Activated CD4-positive, alpha-beta T cell treated with anti-CD3 and anti-CD28 coated beads, Interleukin-2, amount 10 ng/mL, durations not matched to agents 24 days and 14 days (primary cell): Measurements from ENCODE around the gene BOC. TPM values are rescaled to one million over a fixed set of nuclear protein-coding genes. Genes with fewer than 3 reads are reported as not detected.

Experiments
- DNase-seq: peaks from one replicate; pipeline ENCODE4 v3.0.0; 2022
- H3K27ac Mint-ChIP-seq: one replicate; pipeline ENCODE4 v1.8.0; 2022; ENCODE audit warnings: mild to moderate bottlenecking, mixed read lengths
- H3K27me3 Mint-ChIP-seq: one replicate; pipeline ENCODE4 v1.8.0; 2022; ENCODE audit warnings: mixed read lengths
- H3K36me3 Mint-ChIP-seq: one replicate; pipeline ENCODE4 v1.8.0; 2022; ENCODE audit warnings: low read depth, mild to moderate bottlenecking, mixed read lengths
- H3K4me1 Mint-ChIP-seq: one replicate; pipeline ENCODE4 v1.8.0; 2021; ENCODE audit warnings: mixed read lengths
- H3K4me3 Mint-ChIP-seq: one replicate; pipeline ENCODE4 v1.8.0; 2022; ENCODE audit warnings: mild to moderate bottlenecking, moderate library complexity, mixed read lengths
- H3K9me3 Mint-ChIP-seq: one replicate; pipeline ENCODE4 v1.8.0; 2021; ENCODE audit warnings: mixed read lengths
- intact Hi-C: fragments of 100-400 bp; cut with micrococcal nuclease; formaldehyde crosslinking; loops from one replicate; pipeline ENCODE4 v1.15.1; 2023
- total RNA-seq: library from RNA; stranded (reverse); gene quantifications from 2 replicates; pipeline ENCODE4 v1.2.3, GENCODE V29; 2022

Gene BOC
- total RNA-seq, 1 donor from 2014 or later: 1.4 TPM

GRCh38 chr3:113255100-113255853, 43.9 kb downstream of the BOC start:
- H3K4me1 Mint-ChIP-seq: no peaks in the 10 kb centered on the region

DNA sequence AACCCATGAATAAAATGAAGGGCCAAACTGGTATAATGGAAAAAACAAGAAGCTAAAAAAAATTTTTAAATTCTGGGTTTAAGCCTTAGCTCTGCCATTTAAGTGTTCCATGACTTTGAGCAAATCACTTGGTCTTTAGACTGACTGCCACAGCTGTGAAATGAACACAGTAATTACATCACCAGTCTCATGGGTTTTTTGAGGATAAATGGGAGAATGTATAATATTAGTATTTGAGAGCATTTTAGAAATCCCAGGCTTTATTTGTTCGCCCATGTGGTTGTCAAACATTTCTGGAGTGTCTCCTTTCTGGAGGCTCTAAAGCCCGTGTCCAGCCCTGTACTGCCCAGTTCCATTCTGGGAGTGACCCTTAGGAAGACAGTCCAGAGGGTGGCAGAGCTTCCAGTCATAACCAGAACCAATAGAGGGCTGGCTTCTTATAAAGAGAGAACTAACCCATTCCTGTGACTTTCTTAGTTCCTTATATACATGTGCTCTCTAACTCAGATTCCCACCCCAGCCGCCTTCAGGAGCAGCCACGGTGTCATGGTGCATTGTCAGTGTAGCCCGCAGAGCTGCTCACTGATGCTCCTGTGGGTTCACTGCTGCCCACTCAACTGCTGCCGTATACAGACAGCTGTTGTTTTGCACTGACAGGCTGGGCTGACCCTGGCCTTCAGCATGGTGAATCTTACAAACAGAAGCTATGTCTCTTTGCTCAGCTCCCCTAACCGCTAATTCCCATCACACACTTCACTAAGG, 44.7 kb downstream of the BOC start:
- H3K4me3 Mint-ChIP-seq: no peak overlapping the region
- peaks cover 5% of the 10 kb centered on the region for H3K27me3 Mint-ChIP-seq
- no peak for DNase-seq
- H3K36me3 Mint-ChIP-seq: no peaks in the 10 kb centered on the region
- H3K4me1 Mint-ChIP-seq: no peaks in the 10 kb centered on the region
- intact Hi-C loops: no loop called here
- H3K9me3 Mint-ChIP-seq: no peaks in the 10 kb centered on the region
- no peak overlapping the region for H3K27ac Mint-ChIP-seq

More at GRCh38 chr3:113255100-113255853, 43.9 kb downstream of the BOC start:
- intact Hi-C loops: no loop called here
- Mint-ChIP-seq H3K27ac (no peak overlapping the region), H3K36me3 (no peaks in the 10 kb centered on the region), H3K9me3 (no peaks in the 10 kb centered on the region), H3K27me3 (peaks cover 4% of the 10 kb centered on the region), H3K4me3 (no peak overlapping the region)
- no peak for DNase-seq

GRCh38 chr3:113258361-113258760, 47.0 kb downstream of the BOC start:
- DNase-seq: no peak
- Mint-ChIP-seq H3K27me3 (peaks cover 10% of the 10 kb centered on the region), H3K4me3 (no peak overlapping the region), H3K4me1 (no peaks in the 10 kb centered on the region), H3K9me3 (no peaks in the 10 kb centered on the region), H3K36me3 (no peaks in the 10 kb centered on the region), H3K27ac (no peak overlapping the region)
- intact Hi-C loops: no loop called here

- DNase-seq: no peak
- Mint-ChIP-seq H3K27ac (no peak overlapping the region), H3K36me3 (no peaks in the 10 kb centered on the region), H3K9me3 (no peaks in the 10 kb centered on the region), H3K4me1 (no peaks in the 10 kb centered on the region), H3K27me3 (peaks cover 13% of the 10 kb centered on the region), H3K4me3 (no peak overlapping the region)
- intact Hi-C loops: no loop called here
Observed at GRCh38 chr3:113259196-113259595, 47.8 kb downstream of the BOC start.

DNA sequence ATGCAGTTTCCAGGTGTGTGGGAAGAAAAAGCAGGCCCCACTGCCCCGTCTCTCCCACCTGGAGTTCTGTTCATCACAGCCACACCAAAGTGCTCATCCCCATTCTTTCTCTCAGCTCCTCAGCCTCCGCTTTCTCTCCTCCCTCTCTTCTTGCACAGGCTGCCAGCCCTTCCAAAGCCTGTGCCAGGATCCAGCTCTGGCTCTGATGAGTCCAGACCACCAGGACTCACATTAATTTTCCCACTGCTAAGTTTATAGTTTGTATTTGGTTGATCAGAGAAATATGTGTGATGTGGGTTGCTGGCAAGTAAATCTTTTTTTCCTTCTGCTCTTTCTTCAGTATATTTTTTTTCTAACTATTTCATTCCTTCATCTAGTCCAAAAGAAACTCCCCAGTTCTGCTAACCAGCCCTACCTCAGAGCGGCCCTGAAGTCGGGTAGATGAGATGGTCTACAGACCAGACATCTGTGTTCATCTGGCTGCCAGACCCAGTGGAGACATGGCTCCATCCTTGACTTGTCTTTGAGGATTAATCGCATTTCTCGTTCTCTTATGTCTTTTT, 49.8 kb downstream of the BOC start:
- no peak overlapping the region for H3K27ac Mint-ChIP-seq
- intact Hi-C loops: no loop called here
- no peaks in the 10 kb centered on the region for H3K9me3 Mint-ChIP-seq
- no peaks in the 10 kb centered on the region for H3K36me3 Mint-ChIP-seq
- no peak for DNase-seq
- peaks cover 15% of the 10 kb centered on the region for H3K27me3 Mint-ChIP-seq
- H3K4me1 Mint-ChIP-seq: no peaks in the 10 kb centered on the region
- H3K4me3 Mint-ChIP-seq: no peak overlapping the region

DNA sequence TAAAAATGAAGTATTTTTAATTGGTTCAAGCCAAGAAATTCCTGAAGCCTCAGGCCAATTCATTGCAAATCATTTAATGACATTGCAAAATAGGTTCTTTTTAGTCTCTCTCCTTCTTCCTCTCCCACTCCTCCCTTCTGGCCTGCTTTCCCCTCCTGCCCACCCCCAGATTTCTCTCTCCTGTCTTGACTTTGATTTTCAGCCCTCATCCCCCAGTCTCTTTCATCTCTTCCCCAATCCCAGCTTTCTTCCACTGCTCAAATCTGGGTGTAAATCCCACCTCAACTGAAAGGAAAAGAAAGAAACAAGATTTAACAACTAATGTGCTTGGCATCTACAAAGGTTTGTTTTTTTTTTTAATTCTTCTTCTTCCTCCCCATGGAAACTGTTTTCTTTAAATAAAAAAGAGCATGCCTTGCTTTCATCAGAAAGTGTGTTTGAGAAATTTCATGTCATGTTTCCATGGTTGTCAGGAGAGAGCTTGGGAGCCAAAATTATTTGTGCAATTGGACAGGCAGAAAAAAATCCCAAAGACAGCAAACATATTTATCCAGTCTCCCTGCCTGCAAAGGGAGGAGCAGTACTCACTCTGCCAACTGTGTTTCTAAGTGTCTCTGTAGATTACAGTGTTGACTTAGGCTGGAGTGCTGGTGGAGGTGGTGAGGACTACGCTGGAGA, 50.4 kb downstream of the BOC start:
- Mint-ChIP-seq H3K9me3 (no peaks in the 10 kb centered on the region), H3K27ac (no peak overlapping the region), H3K4me1 (peaks cover 2% of the 10 kb centered on the region), H3K27me3 (peaks cover 15% of the 10 kb centered on the region), H3K36me3 (no peaks in the 10 kb centered on the region), H3K4me3 (no peak overlapping the region)
- intact Hi-C loops: no loop called here
- no peak for DNase-seq

- no peak overlapping the region for H3K4me3 Mint-ChIP-seq
- H3K4me1 Mint-ChIP-seq: peaks cover 2% of the 10 kb centered on the region
- no peaks in the 10 kb centered on the region for H3K9me3 Mint-ChIP-seq
- H3K27ac Mint-ChIP-seq: no peak overlapping the region
- H3K36me3 Mint-ChIP-seq: no peaks in the 10 kb centered on the region
- intact Hi-C loops: no loop called here
- no peak for DNase-seq
- peaks cover 15% of the 10 kb centered on the region for H3K27me3 Mint-ChIP-seq
Observed at GRCh38 chr3:113262304-113262665, 50.9 kb downstream of the BOC start.

- Mint-ChIP-seq H3K27ac (no peak overlapping the region), H3K4me3 (no peak overlapping the region), H3K9me3 (no peaks in the 10 kb centered on the region), H3K27me3 (peaks cover 15% of the 10 kb centered on the region), H3K36me3 (no peaks in the 10 kb centered on the region), H3K4me1 (peaks cover 2% of the 10 kb centered on the region)
- intact Hi-C loops: no loop called here
- DNase-seq: no peak
Observed at GRCh38 chr3:113263020-113263419, 51.7 kb downstream of the BOC start.

GRCh38 chr3:113263778-113264177, 52.4 kb downstream of the BOC start:
- Mint-ChIP-seq H3K27ac (no peak overlapping the region), H3K4me1 (peaks cover 2% of the 10 kb centered on the region), H3K9me3 (no peaks in the 10 kb centered on the region), H3K4me3 (no peak overlapping the region), H3K27me3 (peaks cover 12% of the 10 kb centered on the region), H3K36me3 (no peaks in the 10 kb centered on the region)
- no peak for DNase-seq
- intact Hi-C loops: no loop called here

- no peaks in the 10 kb centered on the region for H3K36me3 Mint-ChIP-seq
- no peak overlapping the region for H3K27ac Mint-ChIP-seq
- peaks cover 2% of the 10 kb centered on the region for H3K4me1 Mint-ChIP-seq
- peaks cover 11% of the 10 kb centered on the region for H3K27me3 Mint-ChIP-seq
- intact Hi-C loops: no loop called here
- no peak overlapping the region for H3K4me3 Mint-ChIP-seq
- DNase-seq: no peak
- no peaks in the 10 kb centered on the region for H3K9me3 Mint-ChIP-seq
Observed at GRCh38 chr3:113264283-113265131, 53.1 kb downstream of the BOC start.

DNA sequence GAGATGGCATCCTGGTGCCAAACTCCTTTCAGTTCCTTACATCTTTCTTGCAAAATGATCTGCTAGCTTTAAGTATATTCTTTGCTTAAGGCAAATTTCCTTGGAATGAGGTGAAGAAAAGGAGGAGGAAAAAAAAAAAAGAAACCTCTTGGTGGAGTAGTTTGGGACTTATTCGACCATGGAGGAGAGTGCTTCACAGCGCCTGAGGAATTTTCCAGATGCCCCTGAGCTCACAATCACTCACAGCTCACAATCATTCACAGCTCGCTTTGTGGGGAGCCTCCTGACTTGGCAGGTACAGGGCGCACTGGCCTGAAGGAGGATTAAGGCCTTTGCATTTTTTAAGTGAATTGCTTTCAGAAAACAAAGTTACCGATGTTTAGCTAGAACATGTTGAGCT, 53.9 kb downstream of the BOC start:
- no peak overlapping the region for H3K27ac Mint-ChIP-seq
- no peaks in the 10 kb centered on the region for H3K36me3 Mint-ChIP-seq
- H3K27me3 Mint-ChIP-seq: peaks cover 11% of the 10 kb centered on the region
- no peak overlapping the region for H3K4me3 Mint-ChIP-seq
- H3K4me1 Mint-ChIP-seq: peaks cover 2% of the 10 kb centered on the region
- intact Hi-C loops: no loop called here
- DNase-seq: no peak
- no peaks in the 10 kb centered on the region for H3K9me3 Mint-ChIP-seq

DNA sequence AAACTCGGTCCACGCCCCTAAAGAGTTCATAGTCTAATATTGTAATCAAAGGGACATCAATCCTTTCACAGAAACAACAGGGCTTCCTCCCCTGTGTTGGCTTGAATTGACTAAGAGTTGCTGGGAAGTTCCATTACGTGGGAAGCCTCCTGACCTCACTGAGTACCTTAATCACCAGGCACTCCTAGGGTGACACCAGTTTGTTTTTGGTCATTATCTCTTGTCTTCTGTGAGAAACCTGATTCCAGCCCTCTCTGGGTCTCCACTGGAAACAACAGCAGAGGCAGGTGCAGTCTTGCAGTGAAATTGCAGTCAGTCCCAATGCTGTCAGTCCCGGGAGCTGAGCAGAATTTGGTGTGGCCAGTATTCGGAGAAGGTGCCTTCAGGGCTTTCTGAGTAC, 55.4 kb downstream of the BOC start:
- intact Hi-C loops: no loop called here
- Mint-ChIP-seq H3K4me1 (peaks cover 2% of the 10 kb centered on the region), H3K4me3 (no peak overlapping the region), H3K36me3 (no peaks in the 10 kb centered on the region), H3K27ac (no peak overlapping the region), H3K9me3 (no peaks in the 10 kb centered on the region), H3K27me3 (peaks cover 6% of the 10 kb centered on the region)
- no peak for DNase-seq

GRCh38 chr3:113268311-113268710, 57.0 kb downstream of the BOC start:
- H3K36me3 Mint-ChIP-seq: no peaks in the 10 kb centered on the region
- H3K4me3 Mint-ChIP-seq: no peak overlapping the region
- peaks cover 6% of the 10 kb centered on the region for H3K27me3 Mint-ChIP-seq
- no peaks in the 10 kb centered on the region for H3K9me3 Mint-ChIP-seq
- H3K4me1 Mint-ChIP-seq: peaks cover 2% of the 10 kb centered on the region
- intact Hi-C loops: no loop called here
- no peak overlapping the region for H3K27ac Mint-ChIP-seq
- no peak for DNase-seq
